HG03469 (cell line): ENCODE data around the gene KDM3B.

Source experiments
- ATAC-seq: cut with Tn5 transposase; IDR thresholded peaks from one replicate; pipeline ENCODE4 v1.9.1; 2021; ENCODE audit warnings: mild to moderate bottlenecking, moderate library complexity, moderate number of reproducible peaks; ENCODE audit not compliant: unreplicated experiment

Gene KDM3B

DNA sequence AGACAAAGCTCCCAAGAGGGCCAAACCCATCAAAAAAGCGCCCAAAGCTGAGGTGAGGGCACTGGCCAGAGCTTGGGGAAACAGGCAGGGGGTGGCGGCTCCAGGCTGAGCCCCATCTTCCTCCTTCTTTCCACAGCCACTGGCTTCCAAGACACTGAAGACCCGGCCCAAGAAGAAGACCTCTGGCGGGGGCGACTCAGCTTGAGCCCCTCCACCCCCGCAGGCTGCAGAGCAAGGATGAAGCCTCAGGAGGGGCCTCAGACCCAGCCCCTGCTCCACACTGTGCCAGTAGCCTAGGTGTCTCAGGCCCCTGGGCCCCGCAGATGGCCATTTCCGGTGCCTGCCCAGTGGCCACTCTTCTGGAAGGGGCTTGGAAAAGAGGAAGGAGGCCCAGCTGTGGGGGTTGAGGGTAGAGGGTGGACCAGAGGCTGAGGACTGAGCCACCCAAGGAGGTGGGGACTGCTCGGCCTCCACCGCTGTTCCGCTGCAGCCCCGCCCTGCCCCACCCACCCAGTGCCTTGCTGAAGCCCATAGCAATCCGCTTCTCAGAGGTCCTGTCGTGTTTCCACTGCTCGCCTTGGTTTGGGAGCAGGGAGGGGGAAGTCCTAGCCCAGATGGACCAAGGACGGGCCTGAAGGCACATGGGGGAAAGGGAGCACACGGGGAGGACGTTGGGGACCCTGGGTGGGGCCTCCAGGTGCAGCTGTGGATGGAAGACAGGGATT, 93.2 kb downstream of the KDM3B start:
- no peak for ATAC-seq

DNA sequence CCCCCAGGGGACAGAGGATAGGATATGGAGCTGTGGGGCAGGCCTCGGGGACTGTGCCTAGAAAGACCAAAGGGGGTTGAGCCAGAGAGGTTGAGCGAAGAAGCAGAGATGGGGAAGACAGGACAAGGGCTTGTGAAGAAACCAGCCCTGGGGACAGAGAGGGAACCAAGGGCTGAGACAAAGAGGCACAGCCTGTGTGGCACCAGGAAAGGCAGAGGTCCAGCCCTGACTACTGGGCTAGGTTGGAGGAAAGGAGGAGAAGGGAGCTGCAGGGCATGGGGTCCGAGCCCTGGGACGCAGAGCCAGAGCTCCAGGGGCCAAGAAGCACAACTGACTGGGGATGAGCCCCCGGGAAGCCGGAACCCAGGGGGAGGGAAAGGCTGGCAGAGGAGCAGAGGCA, 95.6 kb downstream of the KDM3B start:
- ATAC-seq = no peak

DNA sequence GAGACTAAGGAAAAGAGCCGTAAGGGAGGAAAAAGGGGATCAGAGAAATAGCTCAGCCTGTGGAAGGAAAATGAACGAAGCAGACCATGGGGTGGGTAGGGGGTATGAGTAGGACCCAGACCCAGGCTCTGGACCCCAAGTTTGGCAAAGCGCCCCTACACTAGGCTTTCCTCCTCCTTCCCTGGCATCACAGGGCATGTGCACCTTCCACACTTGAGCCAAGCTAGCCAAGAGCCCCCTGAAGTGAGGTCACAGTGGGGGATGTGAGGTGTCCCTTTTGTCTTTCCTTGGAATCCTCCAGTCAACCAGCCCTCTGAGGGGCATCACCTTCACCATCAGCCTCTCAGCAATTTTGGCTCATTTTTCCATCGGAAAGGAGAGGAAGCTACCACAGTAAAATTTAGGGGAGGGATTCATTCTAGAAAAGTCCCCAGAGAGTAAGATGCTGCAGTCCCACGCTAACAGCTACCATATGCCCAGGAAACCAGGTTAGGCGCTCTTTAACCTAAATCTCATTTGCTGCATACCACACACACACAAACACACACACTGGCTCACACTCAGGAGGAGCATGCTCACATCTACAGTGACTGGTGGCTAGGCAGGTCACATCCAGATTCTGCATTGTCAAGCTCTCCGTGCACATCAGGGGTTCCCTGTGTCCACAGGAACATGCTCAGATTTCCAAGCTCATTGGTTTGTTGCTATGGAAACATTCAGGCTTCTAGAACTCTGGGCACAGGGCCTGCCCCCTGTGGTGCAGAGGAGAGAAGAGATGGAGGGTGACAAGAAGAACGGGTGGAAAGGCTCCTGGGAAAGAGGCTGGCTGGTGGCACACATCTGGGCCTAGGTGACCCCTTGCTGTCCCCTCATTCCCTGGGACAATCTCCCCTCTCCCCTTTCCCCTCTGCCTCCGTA, 96.3 kb downstream of the KDM3B start:
- no peak for ATAC-seq

DNA sequence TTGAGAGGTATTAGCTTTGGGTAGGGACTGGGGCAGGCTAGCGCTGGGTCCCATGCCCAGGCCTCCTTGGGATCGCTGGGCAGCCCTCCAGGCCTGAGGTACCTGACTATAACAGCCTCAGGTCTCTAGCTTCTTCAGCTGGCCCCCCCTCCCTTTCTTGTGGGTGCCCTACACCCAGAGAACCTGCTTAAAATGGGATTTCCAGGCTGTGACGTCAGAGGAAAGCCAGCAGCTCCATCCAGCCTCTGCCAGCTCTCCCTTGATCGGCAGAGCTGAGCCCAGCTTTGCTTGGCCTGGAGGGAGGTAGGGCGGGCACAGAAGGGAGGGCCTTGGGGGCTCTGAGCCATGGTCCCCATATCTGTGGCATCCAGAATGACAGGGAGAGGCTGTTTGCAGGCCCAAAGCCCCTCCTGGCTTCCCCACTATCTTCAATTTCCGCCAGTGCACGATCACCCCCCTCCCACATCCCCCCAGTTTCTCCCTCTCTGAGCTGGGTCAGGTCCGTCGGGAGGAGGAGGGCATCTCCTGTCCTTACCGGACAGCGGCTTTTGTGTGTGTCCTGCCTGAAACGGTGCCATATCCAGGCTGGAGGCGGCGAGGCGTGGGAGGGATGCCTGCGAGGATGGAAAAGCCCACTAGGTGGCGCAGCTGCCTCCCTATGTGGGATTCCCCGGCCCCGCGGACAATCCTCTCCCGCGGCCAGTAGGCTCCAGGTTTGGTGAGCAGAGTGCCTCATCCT, 97.2 kb downstream of the KDM3B start:
- ATAC-seq = no peak

DNA sequence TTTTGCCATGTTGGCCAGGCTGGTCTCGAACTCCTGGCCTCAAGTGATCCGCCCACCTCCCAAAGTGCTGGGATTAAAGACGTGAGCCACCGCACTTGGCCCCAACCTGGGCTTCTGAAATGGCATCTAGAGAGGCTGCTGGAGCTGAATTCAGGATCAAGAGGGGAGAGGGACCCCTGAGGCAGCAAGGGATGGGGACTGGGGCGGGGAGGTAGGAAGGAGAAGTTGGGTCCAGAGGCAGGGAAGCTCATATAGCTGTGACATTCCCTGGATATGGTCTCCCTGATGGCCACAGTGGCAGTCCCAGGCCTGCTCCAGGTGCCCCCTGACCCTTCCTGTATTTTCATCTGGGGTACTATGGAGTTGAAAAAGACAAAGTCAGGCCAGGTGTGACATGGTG, 98.5 kb downstream of the KDM3B start:
- ATAC-seq = no peak

DNA sequence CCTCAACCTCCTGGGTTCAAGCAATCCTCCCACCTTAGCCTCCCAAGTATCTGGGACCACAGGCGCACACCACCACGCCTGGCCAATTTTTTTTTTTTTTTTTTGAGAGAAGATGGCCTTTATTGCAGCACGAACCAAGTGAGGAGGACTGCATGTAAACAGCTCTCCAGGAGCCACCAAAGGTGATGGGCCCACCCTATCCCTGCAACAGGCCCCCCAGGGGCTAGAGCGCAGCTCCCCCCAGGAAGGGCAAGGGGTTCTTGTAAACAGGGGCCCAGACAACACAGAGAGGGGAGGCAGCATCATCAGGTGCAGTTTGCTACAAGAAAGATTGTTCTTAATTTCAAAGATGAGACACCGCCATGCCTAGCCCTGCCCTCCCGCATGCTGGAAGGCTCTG, 100.2 kb downstream of the KDM3B start:
- ATAC-seq = no peak

DNA sequence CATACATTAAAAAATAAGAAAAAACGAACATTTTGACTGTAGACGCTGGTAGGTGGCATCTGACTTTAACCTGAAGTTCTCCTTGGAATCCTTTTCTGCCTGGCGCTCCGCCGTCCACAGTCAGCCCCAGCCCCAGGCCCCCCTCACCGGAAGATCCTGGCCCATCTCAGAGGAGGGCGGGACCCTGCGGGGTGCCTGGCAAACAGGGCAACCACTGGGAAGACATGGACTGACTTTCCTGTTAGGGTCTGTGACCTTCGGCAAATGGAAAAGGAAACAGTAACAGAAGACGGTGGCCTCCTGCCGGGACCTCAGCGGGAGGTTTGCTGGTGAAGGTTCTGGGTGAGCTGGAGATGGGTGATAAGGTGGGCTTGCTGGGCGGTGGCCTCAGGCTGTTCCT, 101.1 kb downstream of the KDM3B start:
- no peak for ATAC-seq

DNA sequence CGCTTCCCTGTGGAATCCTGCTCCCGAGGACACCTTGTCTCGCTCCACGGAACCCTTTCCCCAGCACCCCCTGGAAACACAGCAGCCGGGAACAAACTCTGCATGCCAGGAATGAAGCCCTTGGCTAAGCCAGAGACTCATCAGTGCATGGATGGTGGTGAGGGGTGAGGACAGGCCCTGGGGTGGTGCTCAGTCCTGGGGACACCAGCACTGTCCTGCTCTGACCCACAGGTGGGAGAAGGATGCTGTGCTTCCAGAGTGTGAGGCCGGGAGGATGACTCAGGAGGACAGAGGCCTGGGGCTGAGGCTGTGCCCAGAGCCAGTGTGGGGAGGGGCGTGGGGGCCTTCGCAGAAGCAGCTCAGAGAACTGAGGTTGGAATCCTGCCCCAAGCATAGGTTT, 101.6 kb downstream of the KDM3B start:
- ATAC-seq = no peak

DNA sequence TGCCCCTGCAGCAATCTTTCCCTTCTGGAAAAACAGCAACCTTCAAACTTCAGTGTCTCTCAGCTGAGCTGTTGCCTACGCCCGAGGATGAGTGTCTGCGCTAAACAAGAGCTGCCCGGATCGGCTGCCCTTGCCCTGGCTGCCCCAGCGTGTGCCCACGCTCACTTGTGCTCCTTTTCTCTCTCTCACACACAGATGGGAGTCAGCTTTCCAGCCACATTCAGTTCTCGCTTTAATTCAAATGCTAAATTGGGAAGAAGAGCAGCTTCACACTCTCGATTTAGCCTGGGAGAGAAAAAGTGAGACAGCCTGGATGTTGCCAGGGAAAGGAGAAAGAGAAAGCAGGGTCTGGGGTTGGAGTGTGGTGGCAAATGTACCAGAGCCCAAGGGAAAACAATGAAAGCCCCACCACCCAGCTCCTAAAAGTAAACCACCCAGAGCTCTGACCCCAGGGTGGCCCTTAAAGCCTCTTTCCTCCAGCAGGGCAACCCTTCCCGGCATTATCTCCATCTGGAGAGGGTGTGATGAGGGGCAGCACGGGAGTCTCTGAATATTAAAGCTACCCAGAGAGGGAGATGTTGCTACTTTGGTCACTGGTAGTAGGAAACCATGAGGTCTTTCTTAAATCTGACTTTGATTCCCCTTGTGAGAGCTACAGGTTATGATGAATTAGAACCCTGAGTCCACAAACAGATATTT, 102.9 kb downstream of the KDM3B start:
- ATAC-seq = no peak

DNA sequence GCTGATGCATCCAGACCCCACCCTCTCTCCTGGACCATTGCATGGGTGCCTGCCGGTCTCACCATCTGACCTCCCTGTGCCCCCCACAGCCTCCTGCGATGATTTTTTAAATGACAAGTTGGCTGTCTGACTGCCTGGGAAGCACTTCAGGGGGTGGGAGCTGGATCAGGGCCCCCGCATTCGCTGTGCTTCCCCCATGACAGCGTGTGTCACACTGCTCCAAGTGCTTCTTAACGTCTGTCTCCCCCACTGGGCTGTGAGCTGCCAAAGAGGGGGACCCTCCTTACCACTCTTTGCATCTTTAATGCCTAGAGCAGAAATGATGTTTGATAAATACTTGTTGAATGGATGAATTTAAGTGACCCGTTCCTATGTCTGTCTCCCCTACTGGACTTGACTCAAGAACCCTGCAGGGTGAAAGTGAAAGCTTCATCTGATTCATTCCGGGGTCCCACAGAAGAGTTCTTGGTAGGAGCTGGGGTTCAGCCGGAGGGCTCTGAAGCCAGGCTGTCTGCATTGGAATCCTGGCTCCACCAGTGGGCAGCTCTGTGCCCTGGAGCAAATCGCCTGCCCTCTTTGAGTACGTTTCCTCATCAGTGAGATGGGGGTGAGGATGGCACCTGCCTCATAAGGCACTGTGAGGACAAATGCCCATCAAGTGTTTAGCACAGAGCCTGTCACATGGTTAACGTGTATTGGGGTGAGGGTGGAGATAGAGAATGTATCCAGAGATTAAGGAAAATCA, 105.2 kb downstream of the KDM3B start:
- ATAC-seq = no peak

DNA sequence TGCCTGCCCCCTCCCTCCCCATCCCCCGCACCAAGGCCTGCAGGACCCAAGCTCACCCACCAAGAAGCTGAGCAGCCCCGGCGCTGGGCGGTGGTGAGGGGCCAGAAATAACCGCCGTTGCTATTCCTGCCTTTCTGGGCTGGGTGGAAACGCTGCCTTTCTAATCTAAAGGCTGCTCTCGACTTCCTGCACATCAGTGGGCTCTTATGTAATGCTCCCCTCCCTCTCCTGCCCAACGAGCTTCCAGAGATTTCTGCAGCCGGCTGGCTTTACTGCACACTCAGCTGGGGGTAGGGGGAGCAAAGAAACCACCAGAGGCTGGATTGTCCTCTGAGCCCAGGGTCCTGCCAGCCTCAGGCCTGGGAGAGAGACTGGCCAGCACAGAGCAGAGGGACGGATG, 105.9 kb downstream of the KDM3B start:
- ATAC-seq = no peak

DNA sequence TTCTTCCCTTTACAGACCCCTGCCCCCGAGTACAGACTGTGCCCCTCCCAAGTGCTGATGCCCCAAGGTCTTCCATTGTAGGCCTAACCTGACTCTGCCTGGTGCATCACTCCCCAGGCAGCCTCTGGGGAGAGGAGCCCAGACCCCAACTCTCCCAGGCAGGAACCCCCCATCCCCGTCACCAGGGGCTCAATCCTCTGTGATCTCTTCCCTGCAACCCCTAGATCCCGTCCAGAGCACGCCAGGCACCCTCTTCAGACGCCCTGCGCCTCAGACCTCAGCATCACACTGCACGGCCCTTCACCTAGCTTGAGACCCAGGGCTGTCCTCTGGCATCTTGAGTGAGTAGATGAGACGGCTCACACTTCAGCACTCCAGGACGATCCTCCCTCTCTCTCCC, 106.4 kb downstream of the KDM3B start:
- ATAC-seq = no peak

DNA sequence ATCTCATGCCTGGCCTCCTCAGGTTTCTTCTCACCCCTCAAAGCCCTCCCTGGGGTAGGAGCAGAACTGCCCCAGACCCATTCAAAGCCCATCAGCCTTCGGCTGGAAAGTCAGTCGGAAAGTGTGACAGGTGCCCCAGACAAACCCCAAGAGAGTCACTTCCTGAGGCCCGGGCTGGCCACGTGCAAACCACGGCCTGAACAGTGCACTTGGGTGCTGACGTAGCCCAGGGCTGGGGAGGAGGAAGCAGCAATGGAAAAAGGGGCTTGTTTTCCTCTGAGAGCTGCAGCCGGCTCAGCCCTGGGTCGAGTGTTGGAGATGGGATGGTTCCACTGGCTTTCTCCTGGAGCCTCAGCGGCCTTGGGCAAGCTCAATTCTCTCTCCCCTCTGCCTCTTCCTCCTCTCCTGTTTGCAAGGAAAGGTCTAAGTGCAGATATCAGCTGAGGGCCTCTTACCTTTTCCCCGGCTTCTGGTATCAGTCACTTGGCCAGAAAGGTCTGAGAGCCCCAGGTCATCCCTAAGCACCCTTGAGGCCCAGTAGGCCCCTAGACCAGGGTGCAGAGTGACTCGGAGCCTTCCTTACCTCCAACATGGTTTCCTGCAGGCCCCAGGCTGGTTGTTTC, 106.9 kb downstream of the KDM3B start:
- no peak for ATAC-seq

DNA sequence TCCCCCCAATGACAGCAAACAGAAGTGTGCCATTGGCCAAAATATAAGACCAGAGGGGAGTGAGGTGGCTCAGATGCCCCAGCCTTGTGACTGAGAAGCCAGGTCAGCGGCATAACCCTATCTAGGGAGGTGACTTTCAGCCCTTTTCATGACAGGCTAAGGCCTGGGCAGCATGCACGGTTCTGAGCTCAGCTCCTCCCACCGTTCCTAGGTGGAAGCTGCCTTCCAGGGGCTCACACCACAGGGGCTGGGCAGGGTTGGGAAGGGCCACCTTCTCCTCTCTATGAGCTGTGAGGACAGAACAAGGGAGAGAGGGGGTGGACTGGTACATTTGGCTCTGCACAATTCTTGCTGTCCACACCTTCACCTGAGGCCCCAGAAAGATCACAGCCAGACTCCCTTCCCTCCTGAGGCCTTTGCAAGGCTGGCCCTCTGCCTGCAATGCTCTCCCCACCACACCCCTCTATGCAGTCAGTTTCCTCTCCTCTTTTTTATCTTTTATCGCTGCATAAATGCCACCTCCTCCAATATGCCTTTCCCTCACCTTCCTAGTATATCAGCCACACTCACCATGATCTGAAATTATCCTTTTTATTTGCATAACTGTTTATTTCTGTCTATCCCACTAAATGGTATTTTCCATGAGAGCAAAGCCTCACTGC, 107.7 kb downstream of the KDM3B start:
- ATAC-seq = no peak

DNA sequence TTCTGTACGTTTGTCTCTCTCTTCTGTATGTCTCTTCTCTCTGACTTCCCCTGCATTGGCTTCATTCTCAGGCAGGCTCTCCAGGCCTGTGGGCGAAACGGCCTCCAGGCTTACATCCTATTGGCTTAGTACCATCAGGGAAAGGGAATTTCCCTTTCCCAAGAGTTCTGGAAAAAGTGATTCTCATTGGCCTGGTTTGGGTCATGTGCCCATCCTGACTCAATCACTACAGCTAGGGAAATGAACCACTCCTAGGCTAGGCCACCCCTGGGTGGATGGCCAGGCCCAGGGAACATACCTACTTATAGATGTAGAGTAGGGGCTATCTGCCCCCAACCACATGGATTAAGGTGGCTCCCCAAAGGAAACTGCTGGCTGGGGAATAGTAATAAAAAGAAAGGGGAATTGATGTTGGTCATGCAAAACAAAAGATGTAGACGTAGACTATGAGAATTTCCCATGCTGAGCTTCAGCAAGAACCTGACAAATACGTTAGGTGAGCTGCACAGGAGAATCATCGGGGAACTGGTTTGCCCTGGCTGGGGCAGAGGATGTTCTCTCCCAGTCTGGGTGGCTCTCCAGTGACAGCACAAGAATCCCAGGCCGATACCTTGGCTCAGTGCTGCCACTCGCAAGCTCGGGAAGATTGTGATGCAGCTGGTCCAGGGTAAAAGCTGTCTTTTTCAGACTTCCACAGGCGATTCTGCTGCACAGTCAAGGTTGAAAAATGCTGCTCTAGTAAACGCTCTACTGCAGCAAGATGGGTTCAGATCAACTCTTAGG, 109.0 kb downstream of the KDM3B start:
- ATAC-seq = no peak

DNA sequence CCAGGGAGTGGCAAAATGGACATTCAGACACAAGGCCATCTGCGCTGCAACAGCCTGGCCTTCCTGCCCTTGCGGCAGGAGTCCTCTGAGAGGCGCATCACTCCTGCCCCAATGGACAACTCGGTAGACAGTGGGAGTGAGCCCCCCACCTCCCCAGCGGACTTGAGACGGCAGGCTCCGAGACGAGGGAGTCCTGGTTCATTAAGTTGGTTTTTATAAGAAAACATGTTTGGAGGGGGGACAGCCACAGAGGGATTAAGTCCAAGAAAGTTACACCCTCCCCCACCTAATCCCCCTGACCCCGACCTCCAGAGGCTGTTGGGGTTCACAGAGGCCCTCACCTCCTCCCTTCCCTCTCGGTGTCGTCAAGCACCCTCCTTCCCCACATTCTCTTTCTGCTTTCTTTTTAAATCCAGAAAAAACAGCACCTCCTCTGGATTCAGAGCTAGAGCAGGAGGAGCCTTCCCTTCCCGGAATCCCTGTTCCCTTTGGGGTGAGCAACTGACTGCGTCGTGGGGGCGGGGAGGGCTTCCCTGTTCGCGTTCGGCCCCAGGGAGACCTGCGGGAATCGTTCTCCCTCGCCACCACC, 111.0 kb downstream of the KDM3B start:
- ATAC-seq = no peak

DNA sequence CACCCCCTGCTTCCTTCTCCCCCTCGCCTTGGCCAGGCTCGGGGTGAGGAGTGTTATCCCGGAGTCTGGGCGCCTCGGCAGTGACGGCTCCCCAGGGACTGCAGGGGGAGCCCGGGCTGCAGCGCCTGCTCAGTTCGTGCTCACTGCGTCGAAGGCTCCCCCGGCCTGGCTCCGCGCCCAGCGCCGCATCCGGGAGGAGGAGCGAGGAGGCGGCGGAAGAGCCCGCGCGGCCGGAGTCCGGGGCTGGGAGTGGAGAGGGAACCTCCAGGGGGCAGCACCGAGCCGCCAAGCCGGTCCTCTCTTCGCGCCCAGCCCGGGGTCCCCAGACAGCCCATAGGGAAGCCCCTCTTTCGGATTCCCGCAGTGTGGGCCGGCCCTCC, 111.5 kb downstream of the KDM3B start:
- peak; percentile 34 for ATAC-seq
